ENCODE measurements around the gene MLPH. TPM values are rescaled to one million over a fixed set of nuclear protein-coding genes. Genes with fewer than 3 reads are reported as not detected.

MLPH gene
- total RNA-seq, 2 experiments from 2014 or later: 0.39 TPM; not detected in 1

GRCh38 chr2:237551071-237551574 is 64.1 kb downstream of the MLPH start:
- peaks cover 0 to 5% of the 10 kb centered on the region in 2 experiments for H3K27me3 ChIP-seq (ENCODE audit: control insufficient read depth in 1 of 2, insufficient read depth in 2 of 2, low read length in 2 of 2)
- ChIA-PET POLR2A (no interaction called here), CTCF (no interaction called here)
- Mint-ChIP-seq H3K27ac (no peak overlapping the region), H3K4me3 (no peak overlapping the region), H3K9me3 (peaks cover 2% of the 10 kb centered on the region), H3K4me1 (ENCODE audit: low read depth) (no peaks in the 10 kb centered on the region), H3K36me3 (ENCODE audit: low read depth) (no peaks in the 10 kb centered on the region), H3K27me3 (peaks cover 5% of the 10 kb centered on the region)
- H3K9me3 ChIP-seq (ENCODE audit: control insufficient read depth in 1 of 2, insufficient read depth in 1 of 2, low read length in 2 of 2): peaks cover 7 to 8% of the 10 kb centered on the region in 2 experiments
- no peaks in the 10 kb centered on the region for H3K4me1 ChIP-seq (ENCODE audit: insufficient read depth, low read length)
- DNase-seq (no peak), ATAC-seq (ENCODE audit: poor library complexity) (no peak)
- no peak overlapping the region for H3K27ac ChIP-seq (ENCODE audit: low read depth in 1 of 2, low read length in 2 of 2)
- TF ChIP-seq, protein P1, sequence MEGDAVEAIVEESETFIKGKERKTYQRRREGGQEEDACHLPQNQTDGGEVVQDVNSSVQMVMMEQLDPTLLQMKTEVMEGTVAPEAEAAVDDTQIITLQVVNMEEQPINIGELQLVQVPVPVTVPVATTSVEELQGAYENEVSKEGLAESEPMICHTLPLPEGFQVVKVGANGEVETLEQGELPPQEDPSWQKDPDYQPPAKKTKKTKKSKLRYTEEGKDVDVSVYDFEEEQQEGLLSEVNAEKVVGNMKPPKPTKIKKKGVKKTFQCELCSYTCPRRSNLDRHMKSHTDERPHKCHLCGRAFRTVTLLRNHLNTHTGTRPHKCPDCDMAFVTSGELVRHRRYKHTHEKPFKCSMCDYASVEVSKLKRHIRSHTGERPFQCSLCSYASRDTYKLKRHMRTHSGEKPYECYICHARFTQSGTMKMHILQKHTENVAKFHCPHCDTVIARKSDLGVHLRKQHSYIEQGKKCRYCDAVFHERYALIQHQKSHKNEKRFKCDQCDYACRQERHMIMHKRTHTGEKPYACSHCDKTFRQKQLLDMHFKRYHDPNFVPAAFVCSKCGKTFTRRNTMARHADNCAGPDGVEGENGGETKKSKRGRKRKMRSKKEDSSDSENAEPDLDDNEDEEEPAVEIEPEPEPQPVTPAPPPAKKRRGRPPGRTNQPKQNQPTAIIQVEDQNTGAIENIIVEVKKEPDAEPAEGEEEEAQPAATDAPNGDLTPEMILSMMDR (IDR thresholded peaks at IDR 0.05): no peak
- no peak overlapping the region for H3K4me3 ChIP-seq (ENCODE audit: low read length)
- H3K36me3 ChIP-seq (ENCODE audit: insufficient read depth, low read length): no peaks in the 10 kb centered on the region
- intact Hi-C loops (cut with DNase I, micrococcal nuclease): no loop called here

- ChIA-PET CTCF (no interaction called here), POLR2A (interaction anchor here (1.4 kb wide), 1 partner anchor 50 kb away, joined by 4 read pairs; no protein-coding TSS in a partner anchor)
- H3K27ac Mint-ChIP-seq: no peak overlapping the region
- Histone ChIP-seq H3K4me3 (ENCODE audit: low read length) (no peak overlapping the region), H3K36me3 (ENCODE audit: insufficient read depth, low read length) (no peaks in the 10 kb centered on the region), H3K4me1 (ENCODE audit: insufficient read depth, low read length) (no peaks in the 10 kb centered on the region), H3K27ac (ENCODE audit: low read depth in 1 of 2, low read length in 2 of 2) (no peak overlapping the region), H3K9me3 (ENCODE audit: control insufficient read depth in 1 of 2, insufficient read depth in 1 of 2, low read length in 2 of 2) (peaks cover 7 to 12% of the 10 kb centered on the region in 2 experiments), H3K27me3 (ENCODE audit: control insufficient read depth in 1 of 2, insufficient read depth in 2 of 2, low read length in 2 of 2) (peaks cover 0 to 7% of the 10 kb centered on the region in 2 experiments)
- ATAC-seq (ENCODE audit: poor library complexity): no peak
- DNase-seq: no peak
- TF ChIP-seq, protein P1 (IDR thresholded peaks at IDR 0.05): no peak
- no peak overlapping the region for H3K4me3 Mint-ChIP-seq
- H3K4me1 Mint-ChIP-seq (ENCODE audit: low read depth): peaks cover 9% of the 10 kb centered on the region
- peaks cover 3% of the 10 kb centered on the region for H3K9me3 Mint-ChIP-seq
- peaks cover 7% of the 10 kb centered on the region for H3K27me3 Mint-ChIP-seq
- intact Hi-C loops (cut with DNase I, micrococcal nuclease): no loop called here
- no peaks in the 10 kb centered on the region for H3K36me3 Mint-ChIP-seq (ENCODE audit: low read depth)
Observed at GRCh38 chr2:237552908-237553307, 65.9 kb downstream of the MLPH start.

DNA sequence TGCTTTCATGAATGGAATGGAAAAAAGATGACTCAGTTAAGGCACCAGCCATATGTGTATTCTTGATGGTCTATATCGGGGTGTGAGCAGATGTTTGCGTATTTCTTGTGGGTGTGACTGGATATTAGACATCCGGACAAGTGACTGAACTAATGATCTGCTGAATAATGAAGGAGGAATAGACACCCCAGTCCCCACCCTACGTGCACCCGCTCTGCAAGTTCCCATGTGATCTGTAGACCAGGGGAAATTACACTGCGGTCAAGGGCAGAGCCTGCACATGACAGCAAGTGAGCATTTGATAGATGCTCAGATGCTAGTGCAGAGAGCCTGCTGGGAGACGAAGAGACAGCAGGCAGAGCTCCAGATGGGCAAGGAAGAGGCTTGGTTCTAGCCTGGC is 66.9 kb downstream of the MLPH start:
- H3K27me3 Mint-ChIP-seq: peaks cover 10% of the 10 kb centered on the region
- no peaks in the 10 kb centered on the region for H3K4me1 ChIP-seq (ENCODE audit: insufficient read depth, low read length)
- no peak overlapping the region for H3K27ac ChIP-seq (ENCODE audit: low read depth in 1 of 2, low read length in 2 of 2)
- no peak overlapping the region for H3K4me3 ChIP-seq (ENCODE audit: low read length)
- H3K9me3 ChIP-seq (ENCODE audit: control insufficient read depth in 1 of 2, insufficient read depth in 1 of 2, low read length in 2 of 2): peaks cover 7 to 12% of the 10 kb centered on the region in 2 experiments
- no peak for DNase-seq
- POLR2A ChIA-PET: no interaction called here
- H3K9me3 Mint-ChIP-seq: peaks cover 3% of the 10 kb centered on the region
- H3K27me3 ChIP-seq (ENCODE audit: control insufficient read depth in 1 of 2, insufficient read depth in 2 of 2, low read length in 2 of 2): peaks cover 0 to 7% of the 10 kb centered on the region in 2 experiments
- peaks cover 12% of the 10 kb centered on the region for H3K4me1 Mint-ChIP-seq (ENCODE audit: low read depth)
- no peak overlapping the region for H3K27ac Mint-ChIP-seq
- intact Hi-C loops (cut with DNase I, micrococcal nuclease): no loop called here
- CTCF ChIA-PET: no interaction called here
- no peak for ATAC-seq (ENCODE audit: poor library complexity)
- H3K36me3 Mint-ChIP-seq (ENCODE audit: low read depth): no peaks in the 10 kb centered on the region
- H3K36me3 ChIP-seq (ENCODE audit: insufficient read depth, low read length): no peaks in the 10 kb centered on the region
- TF ChIP-seq, protein P1 (IDR thresholded peaks at IDR 0.05): no peak
- no peak overlapping the region for H3K4me3 Mint-ChIP-seq
